Gastroesophageal sphincter (tissue), 3 donors: Measurements from ENCODE around the gene GMDS.

Experiments used
- EP300 ChIP-seq: sonication (generic); formaldehyde crosslinking; IDR thresholded peaks from one replicate; pipeline ENCODE4 v1.6.1; 2017; ENCODE audit warnings: antibody characterized with exemption, mild to moderate bottlenecking
- POLR2A ChIP-seq, 2 donors: fragments of 450-650 bp; IDR thresholded peaks; one replicate each; pipeline ENCODE4 v1.6.1; 2017; ENCODE audit warnings: antibody characterized with exemption in 2 of 2, mild to moderate bottlenecking in 2 of 2, moderate library complexity in 1 of 2
- POLR2AphosphoS5 ChIP-seq: sonication (generic); formaldehyde crosslinking; IDR thresholded peaks from one replicate; pipeline ENCODE4 v1.6.1; 2017; ENCODE audit warnings: antibody characterized with exemption
- TF ChIP-seq, protein P1 (sequence below), 4 experiments: fragments of 200-600 bp in 2 of 4; fragments of 450-650 bp in 2 of 4; sonication (generic) in 1 of 4; IDR thresholded peaks; one replicate each; pipeline ENCODE4 v1.5.1; 2017 to 2019; ENCODE audit warnings: antibody characterized with exemption in 4 of 4, mild to moderate bottlenecking in 2 of 4, moderate library complexity in 2 of 4

DNA sequence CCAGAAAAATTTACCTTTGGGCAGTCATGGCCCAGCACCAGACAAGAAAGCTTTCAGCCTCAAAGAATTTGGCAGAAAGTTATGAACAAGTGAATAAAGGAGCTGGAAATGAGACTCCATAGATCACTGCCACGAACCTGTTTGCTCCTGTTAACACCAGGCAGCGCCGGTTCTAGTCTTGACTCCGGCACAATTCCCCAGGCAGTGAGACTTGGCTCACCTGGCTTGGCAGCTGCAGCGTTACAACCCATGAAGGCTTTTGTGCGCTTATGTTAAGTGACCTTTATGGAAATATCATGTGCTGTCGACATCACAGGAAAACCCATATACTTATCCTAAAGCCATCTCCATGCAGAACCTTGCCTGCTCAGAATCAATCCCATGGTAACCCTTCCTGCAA lies 657.9 kb downstream of the GMDS start:
- TF ChIP-seq POLR2A (IDR thresholded peaks at IDR 0.05) (no peak), POLR2AphosphoS5 (no peak), EP300 (no peak)
- TF ChIP-seq, protein P1, sequence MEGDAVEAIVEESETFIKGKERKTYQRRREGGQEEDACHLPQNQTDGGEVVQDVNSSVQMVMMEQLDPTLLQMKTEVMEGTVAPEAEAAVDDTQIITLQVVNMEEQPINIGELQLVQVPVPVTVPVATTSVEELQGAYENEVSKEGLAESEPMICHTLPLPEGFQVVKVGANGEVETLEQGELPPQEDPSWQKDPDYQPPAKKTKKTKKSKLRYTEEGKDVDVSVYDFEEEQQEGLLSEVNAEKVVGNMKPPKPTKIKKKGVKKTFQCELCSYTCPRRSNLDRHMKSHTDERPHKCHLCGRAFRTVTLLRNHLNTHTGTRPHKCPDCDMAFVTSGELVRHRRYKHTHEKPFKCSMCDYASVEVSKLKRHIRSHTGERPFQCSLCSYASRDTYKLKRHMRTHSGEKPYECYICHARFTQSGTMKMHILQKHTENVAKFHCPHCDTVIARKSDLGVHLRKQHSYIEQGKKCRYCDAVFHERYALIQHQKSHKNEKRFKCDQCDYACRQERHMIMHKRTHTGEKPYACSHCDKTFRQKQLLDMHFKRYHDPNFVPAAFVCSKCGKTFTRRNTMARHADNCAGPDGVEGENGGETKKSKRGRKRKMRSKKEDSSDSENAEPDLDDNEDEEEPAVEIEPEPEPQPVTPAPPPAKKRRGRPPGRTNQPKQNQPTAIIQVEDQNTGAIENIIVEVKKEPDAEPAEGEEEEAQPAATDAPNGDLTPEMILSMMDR (IDR thresholded peaks at IDR 0.05), result no peak
